Activated T-helper 17 cell treated with anti-CD3 and anti-CD28 coated beads, Interleukin-2, amount 50 U/mL, for 72 hours (primary cell): Measurements from ENCODE around the gene TKT. TPM values are rescaled to one million over a fixed set of nuclear protein-coding genes. Genes with fewer than 3 reads are reported as not detected.

Source experiments
- ATAC-seq: fragments of 150-1000 bp; cut with Tn5 transposase; replicated peaks from 2 replicates; pipeline ENCODE4 v1.10.0; 2021; ENCODE audit warnings: mild to moderate bottlenecking, moderate library complexity
- H3K27ac Mint-ChIP-seq: one replicate; pipeline ENCODE4 v1.8.0; 2022; ENCODE audit warnings: mixed read lengths
- H3K27me3 Mint-ChIP-seq: one replicate; pipeline ENCODE4 v1.8.0; 2022; ENCODE audit warnings: mixed read lengths
- H3K36me3 Mint-ChIP-seq: one replicate; pipeline ENCODE4 v1.8.0; 2022; ENCODE audit warnings: low read depth, mild to moderate bottlenecking, mixed read lengths
- H3K4me1 Mint-ChIP-seq: one replicate; pipeline ENCODE4 v1.8.0; 2022; ENCODE audit warnings: mixed read lengths
- H3K4me3 Mint-ChIP-seq: one replicate; pipeline ENCODE4 v1.8.0; 2022; ENCODE audit warnings: mild to moderate bottlenecking, mixed read lengths
- H3K9me3 Mint-ChIP-seq: one replicate; pipeline ENCODE4 v1.8.0; 2022; ENCODE audit warnings: mixed read lengths
- total RNA-seq, 2 donors: library from RNA; stranded (reverse); gene quantifications; one replicate each; pipeline ENCODE4 v1.2.3, GENCODE V29; 2022

Gene TKT
- total RNA-seq, 2 donors from 2014 or later = 150 to 296 TPM

- H3K36me3 Mint-ChIP-seq = peaks cover 87% of the 10 kb centered on the region
- no peak for ATAC-seq
- no peaks in the 10 kb centered on the region for H3K27me3 Mint-ChIP-seq
- H3K4me3 Mint-ChIP-seq = no peak overlapping the region
- H3K9me3 Mint-ChIP-seq = no peaks in the 10 kb centered on the region
- H3K27ac Mint-ChIP-seq = no peak overlapping the region
- no peaks in the 10 kb centered on the region for H3K4me1 Mint-ChIP-seq
These were observed 73.0 kb downstream of the TKT start for GRCh38 chr3:53182764-53183355.

DNA sequence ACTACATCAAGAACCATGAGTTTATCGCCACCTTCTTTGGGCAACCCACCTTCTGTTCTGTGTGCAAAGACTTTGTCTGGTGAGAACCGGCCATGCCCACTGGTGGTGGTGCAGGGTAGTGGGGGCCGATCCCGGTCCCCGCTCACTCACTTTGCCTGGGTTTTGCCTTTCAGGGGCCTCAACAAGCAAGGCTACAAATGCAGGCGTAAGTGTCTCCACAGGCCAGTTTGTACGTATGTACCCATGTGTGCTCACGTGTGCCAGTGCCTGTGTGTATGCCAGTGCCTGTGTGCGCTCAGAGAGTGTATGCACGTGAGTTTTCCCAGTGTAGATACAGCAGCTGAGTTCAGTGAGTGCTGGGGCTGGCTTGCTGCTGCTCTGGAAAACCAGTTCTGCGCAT lies 74.3 kb downstream of the TKT start:
- H3K27ac Mint-ChIP-seq = no peak overlapping the region
- peaks cover 75% of the 10 kb centered on the region for H3K36me3 Mint-ChIP-seq
- no peak for ATAC-seq
- no peaks in the 10 kb centered on the region for H3K9me3 Mint-ChIP-seq
- no peaks in the 10 kb centered on the region for H3K27me3 Mint-ChIP-seq
- H3K4me1 Mint-ChIP-seq = no peaks in the 10 kb centered on the region
- no peak overlapping the region for H3K4me3 Mint-ChIP-seq

GRCh38 chr3:53181024-53181371 lies 74.8 kb downstream of the TKT start:
- no peak for ATAC-seq
- Mint-ChIP-seq H3K27ac (no peak overlapping the region), H3K36me3 (peaks cover 70% of the 10 kb centered on the region), H3K27me3 (no peaks in the 10 kb centered on the region), H3K4me3 (no peak overlapping the region), H3K9me3 (no peaks in the 10 kb centered on the region), H3K4me1 (no peaks in the 10 kb centered on the region)

DNA sequence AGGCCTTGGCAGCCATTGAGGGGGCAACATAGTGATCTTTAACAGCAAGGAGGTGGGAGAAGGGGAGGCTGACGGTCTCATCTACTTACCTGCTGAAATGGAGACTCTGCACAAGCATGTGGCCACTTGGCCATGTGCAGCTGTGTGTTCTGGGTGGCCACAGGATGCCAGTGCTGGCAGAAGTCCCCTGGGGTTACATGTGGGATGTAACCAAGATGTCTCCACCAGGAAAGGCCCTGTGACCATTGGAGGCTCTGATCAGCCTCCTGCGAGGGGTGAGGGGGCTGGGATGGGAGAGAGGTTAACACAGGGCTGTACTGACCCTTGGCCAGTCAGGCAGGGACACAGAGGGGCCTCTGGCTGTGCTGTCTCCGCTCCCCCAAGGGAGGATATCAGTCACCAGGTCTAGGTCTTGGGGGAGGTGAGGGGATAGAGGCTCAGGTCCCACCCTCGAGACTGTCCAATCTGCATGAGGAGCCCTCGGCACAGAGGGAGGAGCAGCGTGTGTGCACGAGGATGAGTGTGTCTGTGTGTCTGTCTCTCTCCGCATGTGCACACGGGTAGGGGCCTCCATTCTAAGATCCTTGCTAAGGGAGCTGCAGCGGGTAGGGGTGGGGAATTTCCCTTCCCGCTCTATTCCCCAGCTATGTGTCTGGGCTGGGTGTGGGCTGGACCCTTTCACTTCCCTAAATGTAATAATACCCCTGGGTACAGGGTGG lies 75.4 kb downstream of the TKT start:
- H3K9me3 Mint-ChIP-seq = no peaks in the 10 kb centered on the region
- H3K4me1 Mint-ChIP-seq = no peaks in the 10 kb centered on the region
- no peaks in the 10 kb centered on the region for H3K27me3 Mint-ChIP-seq
- H3K27ac Mint-ChIP-seq = no peak overlapping the region
- no peak overlapping the region for H3K4me3 Mint-ChIP-seq
- ATAC-seq = no peak
- peaks cover 65% of the 10 kb centered on the region for H3K36me3 Mint-ChIP-seq

DNA sequence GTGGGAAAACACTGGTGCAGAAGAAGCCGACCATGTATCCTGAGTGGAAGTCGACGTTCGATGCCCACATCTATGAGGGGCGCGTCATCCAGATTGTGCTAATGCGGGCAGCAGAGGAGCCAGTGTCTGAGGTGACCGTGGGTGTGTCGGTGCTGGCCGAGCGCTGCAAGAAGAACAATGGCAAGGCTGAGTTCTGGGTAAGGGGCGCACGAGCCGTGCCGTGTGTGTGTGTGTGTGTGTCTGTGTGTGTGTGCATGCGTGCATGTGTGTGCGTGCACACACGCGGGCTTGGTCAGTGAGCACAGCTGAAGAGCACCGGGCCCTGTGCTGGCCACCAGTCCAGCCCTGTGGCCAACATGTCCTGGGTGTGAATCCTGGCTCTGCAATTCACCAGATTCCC lies 76.2 kb downstream of the TKT start:
- no peaks in the 10 kb centered on the region for H3K9me3 Mint-ChIP-seq
- H3K4me1 Mint-ChIP-seq = no peaks in the 10 kb centered on the region
- no peaks in the 10 kb centered on the region for H3K27me3 Mint-ChIP-seq
- H3K4me3 Mint-ChIP-seq = no peak overlapping the region
- H3K27ac Mint-ChIP-seq = no peak overlapping the region
- no peak for ATAC-seq
- peaks cover 56% of the 10 kb centered on the region for H3K36me3 Mint-ChIP-seq

DNA sequence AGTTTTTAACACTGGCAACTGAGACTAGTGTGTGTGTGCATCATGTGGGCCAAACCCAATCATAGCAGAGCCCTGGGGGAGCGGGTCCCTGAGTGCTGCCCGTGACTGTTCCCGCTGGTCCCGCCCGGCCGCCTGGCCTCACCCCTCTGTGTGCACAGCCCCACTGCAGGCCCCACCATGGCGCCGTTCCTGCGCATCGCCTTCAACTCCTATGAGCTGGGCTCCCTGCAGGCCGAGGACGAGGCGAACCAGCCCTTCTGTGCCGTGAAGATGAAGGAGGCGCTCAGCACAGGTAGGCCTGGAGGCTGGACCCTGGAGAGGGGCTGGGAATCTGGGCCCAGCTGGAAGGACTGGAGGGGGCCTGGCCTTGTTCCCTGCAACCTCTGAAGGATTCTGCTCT lies 77.6 kb downstream of the TKT start:
- ATAC-seq = no peak
- Mint-ChIP-seq H3K4me3 (no peak overlapping the region), H3K4me1 (peaks cover 3% of the 10 kb centered on the region), H3K9me3 (no peaks in the 10 kb centered on the region), H3K27me3 (no peaks in the 10 kb centered on the region), H3K27ac (no peak overlapping the region), H3K36me3 (peaks cover 51% of the 10 kb centered on the region)

DNA sequence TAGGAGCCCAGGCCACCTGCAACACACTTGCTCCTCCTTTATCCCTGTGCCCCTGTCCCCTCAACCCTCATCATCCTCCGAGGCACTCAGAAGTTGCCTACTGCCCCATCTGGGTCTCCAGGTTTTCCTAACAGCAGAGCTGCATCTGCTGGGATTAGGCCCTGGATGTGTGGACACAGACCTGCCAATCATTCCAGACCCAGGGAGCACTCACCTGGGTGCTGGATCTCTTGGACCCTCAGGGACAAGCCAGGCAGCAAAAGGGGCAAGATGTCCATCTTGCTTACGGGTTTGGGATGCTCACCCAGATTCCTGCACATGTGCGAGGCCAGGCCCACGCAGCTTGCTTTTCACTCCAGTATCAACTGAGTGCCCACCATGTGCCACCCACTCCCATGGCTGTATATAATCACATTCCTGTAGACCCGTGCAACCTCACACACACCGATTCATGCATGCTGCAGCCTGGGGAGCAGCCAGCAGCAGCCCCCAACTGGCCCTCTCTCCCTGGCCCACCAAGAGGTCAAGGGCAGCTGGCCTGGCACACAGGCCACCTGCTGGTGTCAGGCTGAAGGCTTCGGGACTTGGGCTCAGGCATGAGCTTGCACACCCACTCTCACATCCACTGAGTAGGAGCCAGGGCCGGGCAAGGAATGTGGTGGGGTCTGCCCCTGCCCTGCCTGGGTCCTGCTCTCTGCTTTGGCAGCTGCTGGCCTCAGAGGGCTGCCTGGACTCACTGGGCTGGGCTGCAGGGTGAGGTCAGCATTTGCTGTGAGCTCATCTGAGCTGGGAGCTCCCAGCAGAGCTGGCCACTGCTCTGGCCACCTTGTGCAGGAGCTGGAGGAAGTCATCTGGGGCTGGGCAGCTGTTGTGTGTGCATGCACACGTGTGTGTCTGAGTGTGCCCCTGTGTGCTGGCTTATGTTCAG lies 79.9 kb downstream of the TKT start:
- Mint-ChIP-seq H3K4me3 (no peak overlapping the region), H3K27ac (no peak overlapping the region), H3K9me3 (no peaks in the 10 kb centered on the region), H3K27me3 (no peaks in the 10 kb centered on the region), H3K36me3 (peaks cover 41% of the 10 kb centered on the region), H3K4me1 (peaks cover 11% of the 10 kb centered on the region)
- no peak for ATAC-seq

Other genes starting within 250 kb of the TKT start
- 10 to 100 TPM; 26.1 to 29.9 TPM for gene SFMBT1, start 209.9 kb downstream of the TKT start, total RNA-seq
- 10 to 100 TPM; 24.6 to 42.0 TPM for gene RFT1, start 125.6 kb downstream of the TKT start, total RNA-seq
- gene PRKCD, start 94.8 kb downstream of the TKT start, total RNA-seq = 10 to 100 TPM; 20.4 to 21.8 TPM
- 10 to 100 TPM; 30.4 to 38.1 TPM for gene DCP1A, start 91.5 kb upstream of the TKT start, total RNA-seq
- 1 to 10 TPM in 1 of 2 donors, under 1 TPM in 1; 0.56 to 1.5 TPM for gene CACNA1D, start 238.6 kb upstream of the TKT start, total RNA-seq